CD14-positive monocyte (primary cell): Measurements from ENCODE around the gene GALP. TPM values are rescaled to one million over a fixed set of nuclear protein-coding genes. Genes with fewer than 3 reads are reported as not detected.

Source experiments
- DNase-seq, 3 donors: peaks; one replicate each; pipeline ENCODE4 v3.0.0-alpha.2; 2011 to 2022
- H2AFZ ChIP-seq: 2 replicates; pipeline ENCODE4 v1.6.0; 2012; ENCODE audit warnings: mild to moderate bottlenecking, low read depth, low read length, inconsistent platforms; ENCODE audit not compliant: insufficient read depth, poor library complexity, severe bottlenecking
- H3K27ac ChIP-seq, 2 donors: 1 replicate in 1 of 2; 2 replicates in 1 of 2; pipeline ENCODE4 v1.5.1; 2012 to 2013; ENCODE audit warnings: low read length in 2 of 2, control low read depth in 1 of 2, inconsistent platforms in 1 of 2, low read depth in 1 of 2, mild to moderate bottlenecking in 1 of 2
- H3K27me3 ChIP-seq, 2 donors: one replicate each; pipeline versions ENCODE4 v1.6.0 to v1.6.1; 2011 to 2013; ENCODE audit warnings: low read length in 2 of 2; ENCODE audit not compliant: control insufficient read depth in 2 of 2, insufficient read depth in 2 of 2
- H3K36me3 ChIP-seq, 2 donors: replicated peaks in 1 of 2; 1 replicate in 1 of 2; 2 replicates in 1 of 2; pipeline versions ENCODE4 v1.5.1 to v1.6.1; 2012 to 2013; ENCODE audit warnings: low read length in 2 of 2, control low read depth in 1 of 2, inconsistent platforms in 1 of 2, mild to moderate bottlenecking in 1 of 2; ENCODE audit not compliant: insufficient read depth in 2 of 2, control insufficient read depth in 1 of 2
- H3K4me1 ChIP-seq, 2 donors: 1 replicate in 1 of 2; 2 replicates in 1 of 2; pipeline versions ENCODE4 v1.5.1 to v1.6.1; 2012 to 2013; ENCODE audit warnings: low read length in 2 of 2, control low read depth in 1 of 2, inconsistent platforms in 1 of 2, mild to moderate bottlenecking in 1 of 2, moderate library complexity in 1 of 2; ENCODE audit not compliant: insufficient read depth in 2 of 2, control insufficient read depth in 1 of 2
- H3K4me2 ChIP-seq: replicated peaks from 2 replicates; pipeline ENCODE3; 2012; ENCODE audit warnings: low read length, moderate library complexity, mild to moderate bottlenecking; ENCODE audit not compliant: poor library complexity, severe bottlenecking; ENCODE audit errors: extremely low read depth
- H3K4me3 ChIP-seq, 3 experiments: fragments of 200-600 bp in 1 of 3; sonication (generic) in 1 of 3; replicated peaks in 1 of 3; 1 replicate in 2 of 3; 2 replicates in 1 of 3; pipeline ENCODE4 v1.5.1; 2011 to 2013; ENCODE audit warnings: low read length in 3 of 3, mild to moderate bottlenecking in 3 of 3, control low read depth in 2 of 3, low read depth in 2 of 3, inconsistent platforms in 1 of 3, moderate library complexity in 1 of 3
- H3K79me2 ChIP-seq: 2 replicates; pipeline ENCODE4 v1.6.0; 2012; ENCODE audit warnings: mild to moderate bottlenecking, control low read depth, inconsistent platforms, low read length, moderate library complexity; ENCODE audit not compliant: insufficient read depth
- H3K9ac ChIP-seq: 2 replicates; pipeline ENCODE4 v1.6.0; 2017; ENCODE audit warnings: low read length, mild to moderate bottlenecking; ENCODE audit not compliant: insufficient read depth, poor library complexity, severe bottlenecking
- H3K9me3 ChIP-seq, 2 donors: replicated peaks in 1 of 2; 1 replicate in 1 of 2; 2 replicates in 1 of 2; pipeline versions ENCODE4 v1.5.1 to v1.6.1; 2012 to 2013; ENCODE audit warnings: low read length in 2 of 2, control low read depth in 1 of 2; ENCODE audit not compliant: control insufficient read depth in 1 of 2, insufficient read depth in 1 of 2
- H4K20me1 ChIP-seq: 2 replicates; pipeline ENCODE4 v1.6.0; 2012; ENCODE audit warnings: mild to moderate bottlenecking, low read length, control low read depth, moderate library complexity; ENCODE audit not compliant: insufficient read depth
- H3K27ac Mint-ChIP-seq, 7 donors: one replicate each; pipeline ENCODE4 v1.8.0; 2020; ENCODE audit warnings: mild to moderate bottlenecking in 7 of 7, mixed read lengths in 7 of 7, moderate library complexity in 6 of 7, inconsistent platforms in 2 of 7
- H3K27me3 Mint-ChIP-seq, 3 donors: one replicate each; pipeline ENCODE4 v1.8.0; 2021 to 2022; ENCODE audit warnings: low read depth in 3 of 3, mild to moderate bottlenecking in 3 of 3, mixed read lengths in 3 of 3, moderate library complexity in 3 of 3, inconsistent platforms in 1 of 3
- H3K36me3 Mint-ChIP-seq, 2 donors: one replicate each; pipeline ENCODE4 v1.8.0; 2020; ENCODE audit warnings: mixed read lengths in 2 of 2, inconsistent platforms in 1 of 2, mild to moderate bottlenecking in 1 of 2
- H3K4me1 Mint-ChIP-seq: one replicate; pipeline ENCODE4 v1.8.0; 2020; ENCODE audit warnings: mild to moderate bottlenecking, mixed read lengths
- H3K4me3 Mint-ChIP-seq, 2 donors: one replicate each; pipeline ENCODE4 v1.8.0; 2020; ENCODE audit warnings: mild to moderate bottlenecking in 2 of 2, mixed read lengths in 2 of 2, moderate library complexity in 1 of 2
- H3K9me3 Mint-ChIP-seq, 7 donors: one replicate each; pipeline ENCODE4 v1.8.0; 2020 to 2022; ENCODE audit warnings: mixed read lengths in 7 of 7, mild to moderate bottlenecking in 6 of 7, moderate library complexity in 6 of 7, inconsistent platforms in 2 of 7
- CTCF ChIP-seq: fragments of 200-600 bp; IDR thresholded peaks from one replicate; pipeline ENCODE4 v1.8.0; 2022; ENCODE audit warnings: antibody characterized with exemption, mild to moderate bottlenecking
- WGBS: methylation state at CpG from one replicate; pipeline ENCODE4 v1.1.5; 2013; ENCODE audit warnings: missing lambda C conversion rate; ENCODE audit not compliant: insufficient coverage; 5-methylcytosine and 5-hydroxymethylcytosine counted together
- intact Hi-C, 2 donors: fragments of 100-400 bp; cut with micrococcal nuclease; formaldehyde crosslinking; loops; one replicate each; pipeline versions ENCODE4 v1.15.0 to v1.15.1; 2023
- polyA plus RNA-seq, 3 donors: library from polyadenylated mRNA; depleted of rRNA in 1 of 3; unstranded in 2 of 3; stranded (reverse) in 1 of 3; fragments of 300-500 nt in 2 of 3; fragments of >200 nt in 1 of 3; fragmentation: Illumina TruSeq in 2 of 3; gene quantifications; 1 replicate in 2 of 3; 2 replicates in 1 of 3; pipeline ENCODE4 v1.2.3, GENCODE V29; 2012 to 2021

The GALP gene
- polyA plus RNA-seq, 3 donors, result not detected

GRCh38 chr19:56139847-56140582, 35.8 kb upstream of the GALP start:
- peaks cover 6% of the 10 kb centered on the region for H3K79me2 ChIP-seq
- peak overlapping the region; percentile 70 for H3K9ac ChIP-seq
- peak; percentile 30 to 60 (median 30) for DNase-seq
- no peaks in the 10 kb centered on the region for H4K20me1 ChIP-seq
- H2AFZ ChIP-seq, result peak overlapping the region; percentile 84
- no peaks in the 10 kb centered on the region for H3K27me3 ChIP-seq
- no peak for TF ChIP-seq CTCF
- Mint-ChIP-seq H3K9me3 (no peaks in the 10 kb centered on the region), H3K27me3 (no peaks in the 10 kb centered on the region), H3K27ac (peak overlapping the region; percentile 89 to 95 (median 93)), H3K4me3 (peak overlapping the region; percentile 85 to 91), H3K4me1 (peaks cover 52% of the 10 kb centered on the region), H3K36me3 (no peaks in the 10 kb centered on the region)
- 34% methylated on average over 21 of the region's 22 CpGs for WGBS
- H3K4me1 ChIP-seq, result peaks cover 39% of the 10 kb centered on the region in 2 donors
- peak overlapping the region; percentile 97 for H3K4me2 ChIP-seq
- intact Hi-C loops, result loop anchor here (2.0 kb wide), 1 partner anchor 19 kb away; the partner anchor contains the start of gene ZNF787 (in 2 of the 2)
- no peaks in the 10 kb centered on the region for H3K9me3 ChIP-seq
- H3K36me3 ChIP-seq, result no peaks in the 10 kb centered on the region
- peak overlapping the region; percentile 43 to 94 (median 79) for H3K4me3 ChIP-seq
- peak overlapping the region; percentile 81 to 84 for H3K27ac ChIP-seq

- Mint-ChIP-seq H3K4me1 (peaks cover 52% of the 10 kb centered on the region), H3K27me3 (no peaks in the 10 kb centered on the region), H3K9me3 (no peaks in the 10 kb centered on the region), H3K4me3 (peak within 1 kb of the TSS; percentile 85 to 91), H3K36me3 (no peaks in the 10 kb centered on the region), H3K27ac (peak within 1 kb of the TSS; percentile 89 to 95 (median 93))
- no peak for TF ChIP-seq CTCF
- H3K27me3 ChIP-seq, result no peaks in the 10 kb centered on the region
- H4K20me1 ChIP-seq, result no peaks in the 10 kb centered on the region
- intact Hi-C loops, result loop anchor here (2.0 kb wide), 1 partner anchor 20 kb away; the partner anchor contains the start of gene ZNF787 (in 2 of the 2)
- H3K4me3 ChIP-seq, result peak within 1 kb of the TSS; percentile 43 to 94 (median 79)
- peak within 1 kb of the TSS; percentile 84 for H2AFZ ChIP-seq
- peak within 1 kb of the TSS; percentile 81 to 84 for H3K27ac ChIP-seq
- under 1% methylated on average over 53 of the region's 56 CpGs for WGBS
- no peaks in the 10 kb centered on the region for H3K36me3 ChIP-seq
- H3K9ac ChIP-seq, result peak within 1 kb of the TSS; percentile 70
- no peaks in the 10 kb centered on the region for H3K9me3 ChIP-seq
- H3K79me2 ChIP-seq, result peaks cover 6% of the 10 kb centered on the region
- peak within 1 kb of the TSS; percentile 97 for H3K4me2 ChIP-seq
- H3K4me1 ChIP-seq, result peaks cover 39% of the 10 kb centered on the region in 2 donors
- DNase-seq, result peak; percentile 99
Observed at GRCh38 chr19:56140583-56141416, 35.0 kb upstream of the GALP start, which contains the start of gene ZNF444. ZNF444 (plus strand) TSS chr19:56141287; CDS start chr19:56146912, 5,625 bp downstream.
